ENCODE data around the gene TAL1. TPM values are rescaled to one million over a fixed set of nuclear protein-coding genes. Genes with fewer than 3 reads are reported as not detected.

The TAL1 gene
- total and polyA plus RNA-seq, 9 donors: 1.2 to 4.7 (median 2.4) TPM

- Histone ChIP-seq H3K27me3 (no peaks in the 10 kb centered on the region), H3K4me1 (ENCODE audit: insufficient read depth) (no peaks in the 10 kb centered on the region), H3K27ac (no peak overlapping the region), H3K36me3 (no peaks in the 10 kb centered on the region), H3K9me3 (peaks cover 0 to 4% of the 10 kb centered on the region in 2 donors), H3K4me3 (no peak overlapping the region)
- TF ChIP-seq POLR2A (IDR thresholded peaks at IDR 0.05) (no peak), EP300 (IDR thresholded peaks at IDR 0.05) (no peak), CTCF (IDR thresholded peaks at IDR 0.05) (no peak)
- no peak for DNase-seq
- intact Hi-C loops (cut with DNase I): loop anchor here in 2 of 4 donors (5.0 to 10.0 kb wide), 2 partner anchors 538 to 770 kb away; no protein-coding TSS in a partner anchor
Measured at GRCh38 chr1:47174656-47175020, 57.4 kb downstream of the TAL1 start.

GRCh38 chr1:47172782-47173181 is 59.2 kb downstream of the TAL1 start:
- Histone ChIP-seq H3K27ac (no peak overlapping the region), H3K27me3 (no peaks in the 10 kb centered on the region), H3K36me3 (no peaks in the 10 kb centered on the region), H3K4me1 (ENCODE audit: insufficient read depth) (no peaks in the 10 kb centered on the region), H3K4me3 (no peak overlapping the region), H3K9me3 (peaks cover 0 to 4% of the 10 kb centered on the region in 2 donors)
- TF ChIP-seq EP300 (IDR thresholded peaks at IDR 0.05): no peak
- TF ChIP-seq POLR2A (IDR thresholded peaks at IDR 0.05): no peak
- TF ChIP-seq CTCF (IDR thresholded peaks at IDR 0.05): no peak
- intact Hi-C loops (cut with DNase I): loop anchor here in 1 of 4 donors (10.0 kb wide), 1 partner anchor 768 kb away; no protein-coding TSS in a partner anchor
- WGBS, 3 donors: 83 to 85% (median 83%) methylated on average over 5 of the region's 5 CpGs
- no peak for DNase-seq

Other genes with a start within 250 kb of the TAL1 start
- 10 to 100 TPM in 1 of 7 donors, 1 to 10 TPM in 2, under 1 TPM in 4; 0.18 to 12.3 (median 0.77) TPM for gene CYP4X1, start 208.6 kb downstream of the TAL1 start, total RNA-seq
- gene CYP4X1, start 208.6 kb downstream of the TAL1 start, polyA plus RNA-seq: 1 to 10 TPM in 1 of 2 donors, under 1 TPM in 1; 0.97 to 6.8 TPM
- gene CYP4Z1, start 165.0 kb downstream of the TAL1 start, total RNA-seq: under 1 TPM in 2 of 7 donors, not detected in 5; 0.27 to 0.80 TPM
- gene CYP4Z1, start 165.0 kb downstream of the TAL1 start, polyA plus RNA-seq: under 1 TPM; 0.07 to 0.27 TPM
- under 1 TPM in 1 of 7 donors, not detected in 6; 0.57 TPM for gene CYP4A22, start 94.8 kb downstream of the TAL1 start, total RNA-seq
- under 1 TPM in 1 of 2 donors, not detected in 1; 0.08 TPM for gene CYP4A22, start 94.8 kb downstream of the TAL1 start, polyA plus RNA-seq
- gene PDZK1IP1, start 42.2 kb downstream of the TAL1 start, total RNA-seq: 10 to 100 TPM in 1 of 7 donors, 1 to 10 TPM in 2, under 1 TPM in 2, not detected in 2; 0.36 to 66.1 (median 3.1) TPM
- under 1 TPM; 0.42 to 0.61 TPM for gene PDZK1IP1, start 42.2 kb downstream of the TAL1 start, polyA plus RNA-seq
- 1 to 10 TPM in 4 of 7 donors, under 1 TPM in 3; 0.60 to 2.3 (median 1.0) TPM for gene STIL, start 81.9 kb upstream of the TAL1 start, total RNA-seq
- 1 to 10 TPM in 1 of 2 donors, under 1 TPM in 1; 0.64 to 1.8 TPM for gene STIL, start 81.9 kb upstream of the TAL1 start, polyA plus RNA-seq
- gene CMPK1, start 101.6 kb upstream of the TAL1 start, total RNA-seq: 10 to 100 TPM; 52.2 to 71.5 (median 64.1) TPM
- gene CMPK1, start 101.6 kb upstream of the TAL1 start, polyA plus RNA-seq: 100 to 1,000 TPM in 1 of 2 donors, 10 to 100 TPM in 1; 38.8 to 109 TPM
- gene FOXE3, start 184.1 kb upstream of the TAL1 start, total RNA-seq: not detected
- not detected for gene FOXE3, start 184.1 kb upstream of the TAL1 start, polyA plus RNA-seq
- gene FOXD2, start 205.8 kb upstream of the TAL1 start, total RNA-seq: under 1 TPM in 4 of 7 donors, not detected in 3; 0.07 to 0.18 (median 0.09) TPM
- gene FOXD2, start 205.8 kb upstream of the TAL1 start, polyA plus RNA-seq: under 1 TPM; 0.05 to 0.10 TPM